HepG2 (cell line): ENCODE results near the gene ST3GAL2.

Experiments
- CTCF ChIP-seq: sonication (generic); formaldehyde crosslinking; IDR thresholded peaks from 2 replicates; pipeline ENCODE4 v1.5.0; 2020; ENCODE audit warnings: mild to moderate bottlenecking, missing genetic modification reagents, moderate library complexity
- HES4 ChIP-seq: sonication (generic); formaldehyde crosslinking; IDR thresholded peaks from 2 replicates; pipeline ENCODE4 v1.9.0; 2021; ENCODE audit warnings: mild to moderate bottlenecking, missing genetic modification reagents, borderline replicate concordance
- ZBTB8A ChIP-seq: sonication (generic); formaldehyde crosslinking; IDR thresholded peaks from 2 replicates; pipeline ENCODE4 v1.4.0; 2020; ENCODE audit warnings: mild to moderate bottlenecking, low read depth, missing genetic modification reagents, borderline replicate concordance
- ZNF781 ChIP-seq: sonication (generic); formaldehyde crosslinking; IDR thresholded peaks from 2 replicates; pipeline ENCODE4 v1.5.1; 2020; ENCODE audit warnings: borderline replicate concordance, mild to moderate bottlenecking, missing genetic modification reagents; ENCODE audit errors: not compliant biosample characterization
- ZZZ3 ChIP-seq: sonication (generic); formaldehyde crosslinking; IDR thresholded peaks from 2 replicates; pipeline ENCODE4 v1.4.0; 2020; ENCODE audit warnings: missing genetic modification reagents, mild to moderate bottlenecking, borderline replicate concordance

GRCh38 chr16:70427786-70428177, 11.1 kb downstream of the ST3GAL2 start:
- no peak for TF ChIP-seq ZZZ3
- no peak for TF ChIP-seq ZNF781
- no peak for TF ChIP-seq HES4 (CRISPR knock-in tag)
- no peak for TF ChIP-seq ZBTB8A (CRISPR knock-in tag)
- no peak for TF ChIP-seq CTCF (CRISPR knock-in tag)
